GM23338 (cell line): ENCODE data around the gene TNF. TPM values are rescaled to one million over a fixed set of nuclear protein-coding genes. Genes with fewer than 3 reads are reported as not detected.

Experiments
- ATAC-seq: fragments of 200-7000 bp; cut with Tn5 transposase; 3 replicates; pipeline ENCODE4 v1.9.1; 2020
- DNase-seq: peaks from one replicate; pipeline ENCODE4 v3.0.0-alpha.2; 2015; ENCODE audit warnings: low spot score
- H2AFZ ChIP-seq: fragments of 200-600 bp; sonication (generic); 2 replicates; pipeline ENCODE4 v1.8.0; 2016; ENCODE audit warnings: antibody characterized with exemption, mild to moderate bottlenecking, moderate library complexity
- H3F3A ChIP-seq: fragments of 200-600 bp; sonication (generic); replicated peaks from 2 replicates; pipeline ENCODE4 v1.8.0; 2017; ENCODE audit warnings: antibody characterized with exemption, mixed run types, low read depth
- H3K27ac ChIP-seq: fragments of 200-600 bp; sonication (generic); 2 replicates; pipeline ENCODE4 v1.6.1; 2016; ENCODE audit warnings: low read depth
- H3K27me3 ChIP-seq: fragments of 200-600 bp; sonication (generic); 2 replicates; pipeline ENCODE4 v1.8.0; 2016; ENCODE audit warnings: mild to moderate bottlenecking, mixed run types, moderate library complexity; ENCODE audit not compliant: insufficient read depth
- H3K36me3 ChIP-seq: fragments of 200-600 bp; sonication (generic); 2 replicates; pipeline ENCODE4 v1.8.0; 2016; ENCODE audit warnings: mild to moderate bottlenecking; ENCODE audit not compliant: insufficient read depth
- H3K4me1 ChIP-seq: fragments of 200-600 bp; sonication (generic); 2 replicates; pipeline ENCODE4 v1.8.0; 2016; ENCODE audit warnings: mild to moderate bottlenecking, moderate library complexity; ENCODE audit not compliant: insufficient read depth
- H3K4me2 ChIP-seq: fragments of 200-600 bp; sonication (generic); 2 replicates; pipeline ENCODE4 v1.7.1; 2017; ENCODE audit warnings: mixed run types
- H3K4me3 ChIP-seq: fragments of 200-600 bp; sonication (generic); 2 replicates; pipeline ENCODE4 v1.6.1; 2016; ENCODE audit warnings: mixed run types
- H3K79me2 ChIP-seq: fragments of 200-600 bp; sonication (generic); replicated peaks from 2 replicates; pipeline ENCODE4 v1.8.0; 2017; ENCODE audit warnings: mild to moderate bottlenecking; ENCODE audit not compliant: insufficient read depth
- H3K9me2 ChIP-seq: fragments of 200-600 bp; sonication (generic); 2 replicates; pipeline ENCODE4 v1.8.0; 2017; ENCODE audit not compliant: insufficient read depth
- H4K20me1 ChIP-seq: fragments of 200-600 bp; sonication (generic); replicated peaks from 2 replicates; pipeline ENCODE4 v1.8.0; 2017; ENCODE audit warnings: mild to moderate bottlenecking; ENCODE audit not compliant: insufficient read depth
- H3K27ac Mint-ChIP-seq: 2 replicates; pipeline ENCODE4 v1.8.0; 2020; ENCODE audit warnings: inconsistent platforms, mild to moderate bottlenecking, moderate library complexity, mixed read lengths
- H3K27me3 Mint-ChIP-seq: 3 replicates; pipeline ENCODE4 v1.8.0; 2022; ENCODE audit warnings: low read depth, mild to moderate bottlenecking, moderate library complexity, mixed read lengths, inconsistent platforms; ENCODE audit not compliant: insufficient read depth, poor library complexity
- H3K36me3 Mint-ChIP-seq: 3 replicates; pipeline ENCODE4 v1.8.0; 2021; ENCODE audit warnings: low read depth, mild to moderate bottlenecking, inconsistent platforms, moderate library complexity, mixed read lengths
- H3K4me1 Mint-ChIP-seq: 3 replicates; pipeline ENCODE4 v1.8.0; 2020; ENCODE audit warnings: mild to moderate bottlenecking, inconsistent platforms, mixed read lengths
- H3K4me3 Mint-ChIP-seq: 3 replicates; pipeline ENCODE4 v1.8.0; 2021; ENCODE audit warnings: moderate library complexity, mild to moderate bottlenecking, inconsistent platforms, mixed read lengths
- H3K9me3 Mint-ChIP-seq: 3 replicates; pipeline ENCODE4 v1.8.0; 2020; ENCODE audit warnings: moderate library complexity, mild to moderate bottlenecking, inconsistent platforms, mixed read lengths
- CTCF ChIP-seq, 2 experiments: fragments of 200-600 bp in 1 of 2; sonication (generic) in 1 of 2; conservative IDR thresholded peaks; 2 replicates each; pipeline versions ENCODE4 v1.5.1 to v1.6.1; 2016 to 2017; ENCODE audit warnings: antibody characterized with exemption in 2 of 2, low read depth in 2 of 2, mild to moderate bottlenecking in 2 of 2, moderate library complexity in 1 of 2
- EZH2phosphoT487 ChIP-seq: fragments of 200-600 bp; sonication (generic); IDR thresholded peaks from one replicate; pipeline ENCODE4 v1.8.1; 2018; ENCODE audit warnings: antibody characterized with exemption; ENCODE audit not compliant: unreplicated experiment
- NANOG ChIP-seq: IDR thresholded peaks from 2 replicates; pipeline ENCODE4 v1.6.1; 2016; ENCODE audit warnings: antibody characterized with exemption, borderline replicate concordance
- POLR2AphosphoS5 ChIP-seq: IDR thresholded peaks from 2 replicates; pipeline ENCODE4 v1.6.1; 2016; ENCODE audit warnings: antibody characterized with exemption, low read depth
- REST ChIP-seq: IDR thresholded peaks from one replicate; pipeline ENCODE4 v1.6.1; 2018; ENCODE audit warnings: antibody characterized with exemption; ENCODE audit not compliant: unreplicated experiment
- ZNF462 ChIP-seq: fragments of 250-450 bp; sonication (Bioruptor Pico); IDR thresholded peaks from 2 replicates; pipeline ENCODE4 v1.5.0; 2020; ENCODE audit warnings: mild to moderate bottlenecking, moderate library complexity
- polyA plus RNA-seq: library from polyadenylated mRNA; unstranded; fragments of >200 nt; fragmentation: Nextera tagmentation; extraction: Ambion mirVana; gene quantifications from 2 replicates; pipeline ENCODE4 v1.2.1, GENCODE V29; 2016
- total RNA-seq: library from RNA; depleted of rRNA; stranded (reverse); fragments of >200 nt; shearing (Covaris generic); gene quantifications from 2 replicates; pipeline ENCODE4 v1.2.3, GENCODE V29; 2014

Gene TNF
- total and polyA plus RNA-seq, 2 experiments from 2014 or later, result 0.11 TPM; not detected in 1

DNA sequence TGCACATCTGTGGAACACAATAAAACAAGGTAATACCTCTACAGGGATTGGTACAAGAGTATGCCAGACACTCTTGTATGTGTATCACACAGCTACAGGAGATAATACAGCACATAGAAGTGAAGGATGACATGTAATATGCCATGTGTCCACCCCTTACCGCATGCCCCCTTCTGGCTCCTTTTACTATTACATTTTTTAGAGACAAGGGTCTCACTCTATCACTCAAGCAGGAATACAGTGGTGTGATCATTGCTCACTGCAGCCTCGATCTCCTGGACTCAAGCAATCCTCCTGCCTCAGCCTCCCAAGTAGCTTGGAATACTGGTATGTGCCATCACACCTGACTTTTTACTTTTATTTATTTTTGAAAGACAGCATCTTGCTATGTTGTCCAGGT is 21.6 kb downstream of the TNF start:
- Histone ChIP-seq H4K20me1 (no peaks in the 10 kb centered on the region), H3K36me3 (no peaks in the 10 kb centered on the region), H3K4me3 (no peak overlapping the region), H3K9me2 (no peaks in the 10 kb centered on the region), H3K27me3 (no peaks in the 10 kb centered on the region), H3K4me2 (no peak overlapping the region), H2AFZ (no peak overlapping the region), H3K79me2 (no peaks in the 10 kb centered on the region), H3K27ac (no peak overlapping the region), H3K4me1 (peaks cover 6% of the 10 kb centered on the region), H3F3A (no peaks in the 10 kb centered on the region)
- Mint-ChIP-seq H3K4me1 (peaks cover 10% of the 10 kb centered on the region), H3K4me3 (no peak overlapping the region), H3K36me3 (no peaks in the 10 kb centered on the region), H3K9me3 (no peaks in the 10 kb centered on the region), H3K27me3 (peaks cover 11% of the 10 kb centered on the region), H3K27ac (no peak overlapping the region)
- ATAC-seq (peak; percentile 60), DNase-seq (peak; percentile 56)
- TF ChIP-seq CTCF (conservative IDR thresholded peaks at IDR 0.05; ENCODE audit: low read depth in 2 of 2) (peak; percentile 49 to 62), ZNF462 (CRISPR knock-in tag) (no peak)

- Histone ChIP-seq H2AFZ (no peak overlapping the region; the same call in 1 of the 2 replicates), H3K4me1 (peaks cover 3% of the 10 kb centered on the region; the same call in 1 of the 2 replicates), H3K36me3 (no peaks in the 10 kb centered on the region), H4K20me1 (no peaks in the 10 kb centered on the region), H3F3A (no peaks in the 10 kb centered on the region), H3K27ac (no peak overlapping the region), H3K4me2 (no peak overlapping the region), H3K9me2 (no peaks in the 10 kb centered on the region), H3K4me3 (no peak overlapping the region), H3K79me2 (no peaks in the 10 kb centered on the region), H3K27me3 (no peaks in the 10 kb centered on the region)
- no peak overlapping the region for H3K27ac Mint-ChIP-seq
- DNase-seq (no peak), ATAC-seq (no peak)
- H3K4me1 Mint-ChIP-seq, result peaks cover 5% of the 10 kb centered on the region; the same call in 2 of the 3 replicates
- H3K9me3 Mint-ChIP-seq, result no peaks in the 10 kb centered on the region
- no peaks in the 10 kb centered on the region for H3K36me3 Mint-ChIP-seq
- H3K4me3 Mint-ChIP-seq, result no peak overlapping the region
- peaks cover 10% of the 10 kb centered on the region for H3K27me3 Mint-ChIP-seq
- TF ChIP-seq NANOG (no peak), EZH2phosphoT487 (no peak), POLR2AphosphoS5 (no peak), REST (no peak)
These were observed 32.0 kb downstream of the TNF start for GRCh38 chr6:31607317-31607716.
